HG03520 (cell line): ENCODE data around the gene EPB41L3.
"Not testable (repeated sequence)": the region's sequence is repeated elsewhere in the genome, so short reads cannot be mapped to it uniquely, and the experiment has no call there.

Source experiments
- ATAC-seq: cut with Tn5 transposase; IDR thresholded peaks from one replicate; pipeline ENCODE4 v1.9.1; 2021; ENCODE audit warnings: mild to moderate bottlenecking, moderate library complexity; ENCODE audit not compliant: unreplicated experiment

EPB41L3 gene

DNA sequence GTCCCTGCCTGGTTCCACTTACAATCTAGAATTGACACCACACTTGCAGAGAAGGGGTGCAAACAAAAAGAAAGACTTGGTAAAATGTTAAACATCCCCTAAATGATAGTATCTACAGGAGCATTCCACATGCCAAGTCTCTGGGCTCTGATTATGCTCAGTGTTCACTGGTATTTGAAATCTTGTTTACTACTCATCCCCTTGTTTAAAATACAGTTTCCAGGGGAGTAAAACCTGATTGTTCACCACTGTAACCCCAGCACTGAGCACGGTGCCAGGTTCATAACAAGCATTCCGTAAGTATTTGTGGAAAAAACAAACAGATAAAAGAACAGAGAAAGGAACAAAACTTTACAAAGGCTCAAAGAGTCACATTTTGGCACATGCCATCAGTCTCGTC is 11.7 kb downstream of the EPB41L3 start:
- no peak for ATAC-seq

DNA sequence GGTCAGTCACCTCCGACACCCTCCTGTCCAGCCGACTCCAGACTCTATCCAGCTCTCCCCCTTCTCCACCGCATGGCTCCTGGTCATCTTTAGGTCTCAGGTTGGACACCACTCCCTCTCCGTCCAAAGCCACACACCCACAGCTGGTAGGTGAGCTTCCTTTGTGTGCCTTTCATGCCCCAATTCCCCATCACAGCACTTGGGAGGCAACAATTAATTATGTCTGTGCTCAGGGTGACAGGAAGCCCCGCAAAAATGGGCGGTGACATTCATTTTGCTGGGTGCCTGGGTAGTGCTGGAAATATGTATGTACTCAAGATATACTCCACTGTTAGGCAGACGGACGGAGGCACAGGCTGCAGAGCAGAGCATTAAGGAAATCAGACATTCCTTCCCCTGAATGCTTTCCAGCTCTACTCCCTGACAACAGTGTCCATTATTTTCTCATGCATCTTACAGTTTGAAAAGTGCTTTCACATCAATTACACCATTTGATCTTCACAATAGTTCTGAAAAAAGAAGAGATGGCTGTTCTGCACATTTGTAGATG is 13.1 kb downstream of the EPB41L3 start:
- ATAC-seq: no peak

DNA sequence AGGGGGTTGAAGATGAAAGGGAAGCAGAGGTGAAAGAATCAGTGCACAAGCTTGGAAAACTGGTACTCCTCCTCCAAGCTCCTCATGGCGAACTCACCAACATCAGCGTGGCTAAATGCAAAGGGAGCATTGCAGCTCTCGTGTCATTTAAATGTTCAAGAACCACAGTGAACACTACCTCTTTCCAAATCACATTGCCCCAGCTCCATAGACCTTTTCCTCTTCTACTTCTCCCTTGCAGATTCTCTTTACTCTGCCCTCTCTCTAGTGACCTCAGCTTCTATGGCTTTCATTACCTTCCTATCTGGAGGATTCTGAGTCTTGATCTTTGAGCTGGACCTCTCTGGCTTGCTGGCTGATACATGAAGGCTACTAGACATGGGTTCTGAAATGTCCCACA is 14.3 kb downstream of the EPB41L3 start:
- ATAC-seq: no peak

DNA sequence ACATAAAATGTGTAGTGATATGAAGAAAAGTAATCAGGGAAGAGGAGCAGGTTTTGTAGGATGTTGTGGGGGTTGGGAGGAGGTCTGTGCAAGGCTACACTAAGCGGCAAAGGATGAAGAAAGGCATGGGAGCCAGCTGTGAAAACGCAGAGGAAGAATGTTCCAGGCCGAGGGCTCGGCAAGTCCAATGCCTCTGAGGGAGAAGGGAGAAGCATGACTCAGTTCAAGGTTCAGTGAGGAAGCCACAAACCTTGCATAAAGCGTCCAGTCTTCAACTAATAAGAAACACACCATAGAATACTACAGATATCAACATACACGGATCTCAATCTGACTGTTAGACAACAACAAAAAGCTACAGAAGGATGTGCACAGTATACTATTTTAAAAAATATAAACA is 16.2 kb downstream of the EPB41L3 start:
- no peak for ATAC-seq

DNA sequence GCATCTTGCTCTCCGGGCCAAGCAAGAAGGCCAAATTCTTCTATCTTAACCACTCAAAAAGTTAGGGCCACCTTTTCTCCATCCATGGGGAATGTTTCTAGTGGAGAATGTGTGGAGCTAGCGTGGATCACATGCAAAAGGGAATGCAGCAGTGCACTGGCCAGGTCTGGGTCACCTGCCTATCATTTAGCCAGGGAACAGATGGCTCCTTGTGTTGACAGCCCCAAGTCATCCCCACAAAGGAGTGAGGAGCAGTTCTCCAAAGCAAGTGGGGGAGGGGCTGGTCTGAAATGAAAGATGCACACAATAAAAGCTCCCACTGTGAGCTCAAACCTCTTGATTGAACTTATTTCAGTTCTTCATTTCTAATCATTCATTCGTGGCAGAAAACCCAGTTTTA is 19.1 kb downstream of the EPB41L3 start:
- ATAC-seq: no peak

DNA sequence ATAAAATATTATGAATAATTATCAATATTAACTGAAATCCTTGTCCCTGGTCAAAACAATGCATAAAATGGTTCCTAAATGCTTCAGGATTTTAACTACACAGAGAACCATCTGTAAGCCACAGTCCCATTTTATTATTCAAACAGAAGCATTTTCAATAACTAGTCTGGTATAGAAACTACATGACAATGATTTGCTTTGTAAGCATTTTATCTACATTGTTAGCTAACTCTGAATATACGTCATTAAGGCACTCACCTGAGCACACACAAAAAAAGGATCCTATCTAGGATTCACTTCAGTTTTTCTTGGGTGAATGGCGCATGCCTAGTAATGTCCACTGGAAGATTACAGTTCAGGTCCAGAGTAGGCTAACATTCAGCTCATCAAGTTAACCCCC is 22.8 kb downstream of the EPB41L3 start:
- ATAC-seq: no peak

DNA sequence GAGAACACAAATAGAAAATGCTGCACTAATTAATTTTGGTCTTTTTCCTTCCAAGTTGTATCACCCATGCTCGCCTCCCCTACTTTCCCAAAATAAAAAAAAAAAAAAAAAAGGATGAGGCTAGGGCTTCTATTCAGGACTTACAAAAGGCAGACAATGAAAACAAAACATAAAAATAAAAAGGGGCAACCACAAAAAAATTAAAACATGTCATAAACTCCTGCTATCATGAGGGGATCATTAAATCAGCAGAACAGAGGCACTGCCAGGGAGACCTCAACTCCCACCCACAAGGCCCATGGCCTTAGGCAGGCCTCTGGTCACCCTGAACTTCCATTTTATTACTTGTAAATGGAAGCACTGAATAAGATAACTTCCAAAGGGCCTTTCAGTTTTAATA is 23.3 kb downstream of the EPB41L3 start:
- no peak for ATAC-seq

DNA sequence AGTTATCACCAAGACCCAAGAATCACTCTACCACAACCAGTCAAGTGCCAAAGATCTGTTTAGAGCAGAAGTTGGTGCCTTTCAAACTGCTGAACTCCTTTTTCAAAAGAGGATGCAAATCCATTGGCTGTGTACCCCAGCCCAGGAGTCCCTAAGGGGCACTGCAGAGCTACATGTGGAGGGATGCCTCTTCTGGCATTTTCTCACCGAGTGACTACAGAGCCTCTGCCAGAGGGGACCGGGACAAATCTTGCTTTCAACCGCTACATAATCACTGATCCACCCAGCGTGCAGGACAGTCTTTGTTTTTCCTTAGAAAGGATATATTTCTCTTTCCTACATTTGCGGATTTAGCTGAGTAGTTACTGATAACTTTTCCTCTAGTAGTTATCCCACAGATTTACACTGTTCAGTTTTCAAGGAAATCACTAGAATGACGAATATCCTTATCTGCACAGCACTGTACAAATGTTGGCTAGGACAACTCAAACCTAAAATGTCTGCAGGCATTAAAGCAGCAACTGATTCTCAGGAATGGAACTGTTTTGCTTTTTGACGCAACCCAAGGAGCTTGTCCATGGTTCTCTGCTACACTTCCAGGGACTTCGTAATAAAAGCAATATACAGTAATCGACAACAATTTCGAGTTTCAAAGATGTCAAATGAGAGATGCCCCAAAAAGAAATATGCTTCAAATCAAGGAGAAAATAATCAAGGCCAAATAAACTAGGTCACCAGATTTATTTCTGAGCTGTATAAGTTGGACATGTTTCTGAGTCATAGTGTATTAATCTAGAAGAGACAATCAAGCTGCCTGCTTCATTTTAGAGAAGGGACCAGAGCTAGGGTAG is 24.1 kb downstream of the EPB41L3 start:
- no peak for ATAC-seq

DNA sequence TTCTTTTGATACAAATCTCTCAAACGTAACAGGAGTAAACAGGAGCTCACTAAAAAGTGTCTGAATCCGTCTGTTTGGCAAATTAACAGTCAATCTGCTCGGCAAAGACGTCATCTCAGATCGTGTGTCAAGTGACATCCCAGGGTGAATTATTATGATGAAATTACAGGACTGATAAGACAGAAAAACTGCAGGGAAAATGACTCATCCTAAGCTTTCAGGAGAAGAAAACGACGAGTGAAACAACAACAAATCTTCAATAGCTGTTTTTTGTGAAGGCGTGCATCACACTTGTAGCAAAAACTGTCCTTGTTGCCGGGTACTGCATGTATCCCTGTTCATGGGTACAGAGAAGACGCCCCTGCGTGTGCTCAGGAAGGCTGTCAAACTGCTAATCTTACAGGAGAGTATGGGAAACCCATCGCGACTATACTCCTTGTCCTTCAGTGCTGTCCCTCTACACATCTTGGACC is 24.9 kb downstream of the EPB41L3 start:
- ATAC-seq: no peak

DNA sequence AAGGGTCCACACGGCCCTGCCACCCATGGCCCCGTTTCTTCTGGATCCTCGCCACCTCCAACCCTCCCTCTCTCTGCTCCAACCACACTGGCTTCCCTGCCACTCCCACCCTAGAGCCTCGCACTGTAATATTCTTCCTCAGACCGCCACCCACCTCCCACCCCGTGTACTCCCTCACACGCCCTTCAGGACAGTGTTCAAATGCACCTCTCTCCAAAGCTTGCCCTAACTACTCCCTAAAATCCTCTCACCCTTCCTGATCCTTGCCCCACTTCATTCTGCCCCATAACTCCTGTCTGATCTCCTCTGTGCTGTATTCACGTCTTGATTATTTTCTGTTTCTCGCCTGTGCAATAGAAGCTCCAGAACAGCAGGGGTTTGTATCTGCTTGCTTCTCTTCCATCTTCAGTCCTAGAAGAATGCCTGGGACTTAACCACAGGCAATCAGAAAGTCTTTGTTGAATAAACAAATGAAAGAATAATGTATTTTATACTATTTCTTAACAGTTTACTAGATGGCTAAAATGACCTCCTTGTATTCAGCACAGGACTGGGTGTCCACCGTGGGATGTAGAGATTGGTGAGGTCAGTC is 25.5 kb downstream of the EPB41L3 start:
- ATAC-seq: no peak

DNA sequence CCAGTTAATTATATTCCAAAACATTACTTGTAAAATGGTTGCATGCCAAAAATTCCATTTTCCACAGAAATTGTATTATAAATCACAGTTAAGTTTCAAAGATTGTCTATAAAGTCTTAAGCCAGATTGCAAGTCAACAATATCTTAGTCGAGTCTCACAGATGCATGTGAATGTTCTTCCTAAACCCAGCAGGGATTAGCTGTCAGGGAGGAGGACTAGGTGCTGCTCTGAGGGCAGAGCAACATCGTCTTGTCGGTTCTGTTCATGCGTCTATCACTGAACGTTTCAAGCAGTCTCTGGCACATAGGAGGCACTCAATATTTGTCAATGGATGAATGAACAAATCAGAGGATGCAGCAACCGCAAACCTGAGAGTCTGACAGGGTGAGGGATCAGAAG is 27.0 kb downstream of the EPB41L3 start:
- ATAC-seq: no peak

DNA sequence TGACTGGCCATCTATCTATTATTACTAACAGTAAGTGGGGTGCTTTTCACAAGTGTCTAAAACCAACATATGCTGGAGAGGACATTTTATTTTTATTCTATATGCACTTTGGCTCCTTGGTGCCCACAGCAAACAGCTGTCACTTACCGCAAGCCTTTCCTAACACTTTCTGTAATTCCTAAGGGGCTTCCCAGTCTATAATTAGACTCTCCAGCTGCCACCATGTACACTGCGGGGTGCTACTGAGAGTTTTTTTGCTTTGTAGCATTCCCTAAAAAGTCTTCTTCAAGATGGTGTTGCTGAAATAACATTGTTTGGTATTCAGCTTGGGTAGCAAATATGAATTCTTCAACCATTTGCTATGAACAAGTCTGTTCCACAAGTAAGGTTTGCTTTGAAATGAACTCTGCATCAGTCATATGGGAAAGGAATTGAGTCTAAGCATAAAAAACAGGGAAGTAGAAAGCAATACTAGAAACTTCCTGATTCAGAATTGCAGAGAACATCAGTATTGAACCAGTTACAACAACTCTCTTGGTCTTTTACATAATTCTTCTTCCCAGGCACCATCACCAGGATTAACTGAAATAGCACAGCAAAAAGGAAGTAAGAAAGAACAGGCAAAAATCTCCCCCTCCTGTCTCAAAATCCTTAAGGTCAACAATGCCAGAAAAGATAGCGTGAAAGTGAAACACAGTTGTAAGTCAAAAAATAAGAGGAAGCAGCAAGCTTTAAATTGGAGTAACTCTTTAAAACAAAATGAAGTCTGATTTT is 28.6 kb downstream of the EPB41L3 start:
- no peak for ATAC-seq

DNA sequence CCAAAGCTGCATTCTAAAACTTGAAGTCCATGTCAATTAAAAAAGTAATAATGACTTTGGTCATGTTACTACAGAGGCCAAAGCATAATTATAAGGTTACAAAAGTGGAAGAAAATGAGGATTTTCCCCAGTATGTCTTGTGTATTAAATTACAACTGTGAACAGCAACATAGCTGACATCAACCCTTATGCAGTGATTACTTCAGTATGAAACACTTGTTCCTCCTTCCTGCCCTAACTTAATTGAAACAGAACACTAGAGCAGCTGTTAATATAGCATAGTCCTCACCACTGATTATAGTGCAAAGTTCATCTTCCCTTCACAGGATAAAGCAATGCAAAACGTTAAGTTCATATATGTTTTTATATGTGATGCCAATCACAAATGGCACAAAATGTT is 29.9 kb downstream of the EPB41L3 start:
- no peak for ATAC-seq

DNA sequence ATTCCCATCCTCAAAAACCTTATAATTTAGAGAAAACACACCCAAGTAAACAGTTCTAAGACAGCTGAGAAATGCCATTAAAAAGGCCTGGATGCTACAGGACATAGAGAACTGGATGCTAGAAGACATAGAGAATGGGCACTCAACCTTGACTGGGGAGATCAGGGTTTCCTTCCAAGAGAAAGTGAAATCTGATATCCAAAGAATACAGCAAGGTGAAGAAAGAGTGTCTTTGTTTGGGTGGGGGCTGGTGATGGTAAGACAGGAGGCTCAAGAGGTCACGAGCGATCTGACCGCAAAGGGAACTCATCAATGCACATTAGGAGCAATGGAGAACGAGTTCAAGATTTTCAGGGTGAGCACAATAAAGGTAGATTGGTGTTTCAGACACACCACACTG is 31.6 kb downstream of the EPB41L3 start:
- ATAC-seq: no peak

DNA sequence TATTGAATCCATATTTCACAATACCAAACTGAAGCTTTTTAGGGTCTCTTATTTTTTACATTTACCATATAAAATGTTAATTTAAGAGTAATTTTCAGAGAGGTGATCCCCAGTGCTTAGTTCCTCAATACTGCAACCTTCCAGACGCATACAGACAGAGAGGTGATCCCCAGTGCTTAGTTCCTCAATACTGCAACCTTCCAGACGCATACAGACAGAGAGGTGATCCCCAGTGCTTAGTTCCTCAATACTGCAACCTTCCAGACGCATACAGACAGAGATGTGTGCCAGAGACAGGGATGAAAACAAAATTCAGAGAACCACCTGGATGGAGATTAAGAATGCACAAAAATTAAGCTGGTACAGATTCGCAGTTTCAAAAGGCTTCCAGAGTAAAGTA is 32.3 kb downstream of the EPB41L3 start:
- ATAC-seq: not testable (repeated sequence)

DNA sequence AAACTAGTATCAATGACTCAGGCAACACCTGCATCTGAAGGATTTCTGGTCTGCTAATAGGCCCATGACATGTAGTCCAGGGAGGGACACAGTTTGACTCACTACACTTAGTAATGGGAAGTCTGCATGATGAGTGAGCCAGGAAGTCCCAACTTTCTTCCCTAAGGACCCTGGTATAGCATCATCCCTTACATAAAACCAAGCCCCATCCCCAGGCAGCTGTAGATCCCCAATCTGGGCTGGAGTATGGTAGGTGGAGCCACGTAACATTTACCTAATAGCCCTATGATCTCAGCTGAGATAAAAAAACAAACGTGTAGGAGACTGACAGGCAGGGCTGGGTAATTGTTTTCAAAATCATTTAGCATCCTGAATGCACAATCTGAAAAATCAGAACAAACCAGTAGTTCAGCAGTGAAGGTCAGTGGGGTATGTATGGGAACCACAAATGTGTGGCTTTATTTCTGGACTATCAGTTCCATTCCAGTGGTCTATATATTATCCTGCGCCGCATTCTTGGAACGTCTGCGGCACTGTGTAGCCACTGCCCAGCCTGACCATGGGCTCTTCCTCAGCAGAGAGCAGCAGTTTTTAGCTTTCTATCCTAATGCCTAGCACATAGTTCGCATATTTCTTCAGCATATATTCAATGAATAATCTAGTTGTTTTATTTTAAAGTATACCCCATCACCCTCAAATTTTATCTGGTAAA is 33.5 kb downstream of the EPB41L3 start:
- no peak for ATAC-seq

DNA sequence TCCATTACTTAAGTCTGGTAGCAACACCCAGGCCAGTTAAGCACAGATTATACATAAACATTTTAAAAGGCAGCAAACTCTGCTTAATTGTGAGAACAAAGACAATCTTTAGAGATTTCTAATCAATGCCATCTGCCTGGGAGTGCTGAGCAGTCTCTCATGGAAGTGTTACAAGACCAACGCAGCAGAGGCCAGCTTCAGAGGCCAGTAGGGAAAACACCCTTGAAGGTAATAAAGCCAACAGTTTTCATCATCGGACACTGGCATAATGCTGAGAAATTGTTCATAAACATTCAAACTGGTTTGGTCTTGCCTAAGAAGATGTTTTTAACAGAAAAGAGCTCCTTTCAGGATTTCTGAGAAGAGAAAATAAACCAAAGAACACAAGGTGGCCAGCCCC is 35.0 kb downstream of the EPB41L3 start:
- no peak for ATAC-seq

DNA sequence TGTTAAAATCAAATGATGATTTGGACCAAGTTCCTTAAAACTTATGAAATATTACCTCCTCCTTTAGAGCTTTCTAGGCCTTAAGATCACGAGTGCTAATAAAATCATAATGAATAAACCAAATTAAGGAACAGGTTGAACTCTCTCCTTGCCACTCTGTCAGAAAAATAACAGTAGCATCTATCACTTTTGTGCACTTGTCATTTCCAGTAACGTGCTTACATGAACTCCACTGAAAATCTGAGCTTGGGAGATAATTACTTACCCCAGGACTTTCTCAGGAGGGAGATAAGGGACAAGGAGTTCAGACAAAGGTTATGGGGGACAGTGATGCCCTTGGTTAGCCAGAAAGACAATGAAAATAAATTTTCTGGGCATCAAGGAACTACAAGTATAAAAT is 36.0 kb downstream of the EPB41L3 start:
- no peak for ATAC-seq

DNA sequence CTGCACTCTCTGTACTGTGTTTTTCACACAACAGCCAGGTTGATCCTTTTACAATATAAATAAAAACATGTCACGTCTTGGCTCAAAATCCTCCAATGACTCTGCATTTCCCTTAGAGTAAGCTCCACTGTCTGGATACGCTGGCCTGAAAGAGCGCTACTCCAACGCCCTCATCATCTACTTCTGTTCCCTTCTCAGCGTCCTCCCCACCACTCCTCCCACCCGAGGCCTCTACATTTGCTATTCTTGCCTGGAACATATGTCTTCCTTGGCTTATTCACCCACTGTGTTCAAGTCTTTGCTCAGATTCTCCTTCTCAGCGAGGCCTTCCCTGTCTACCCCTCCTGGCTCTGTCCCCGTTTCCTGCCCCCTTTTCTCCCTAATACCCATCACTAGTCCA is 37.6 kb downstream of the EPB41L3 start:
- ATAC-seq: no peak

DNA sequence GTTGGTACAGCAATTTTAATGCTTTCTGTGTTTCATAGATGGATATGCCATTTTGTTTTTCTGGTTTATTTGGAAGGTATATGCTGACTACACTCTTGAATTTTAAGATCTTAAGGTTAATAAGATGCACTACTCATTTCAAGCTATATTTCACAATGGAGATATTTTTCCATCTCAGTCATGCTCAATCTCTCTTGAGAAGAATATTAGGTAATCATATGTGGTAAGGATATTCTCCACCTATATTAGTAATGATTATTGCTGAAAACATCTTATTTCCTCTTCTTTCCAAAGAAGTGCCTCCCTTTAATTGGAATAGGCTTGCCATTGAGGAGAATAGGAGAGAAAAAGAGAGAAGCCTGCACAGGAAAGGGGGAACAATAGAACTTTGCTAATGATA is 40.1 kb downstream of the EPB41L3 start:
- no peak for ATAC-seq
